ENCODE measurements around the gene DENR. TPM values are rescaled to one million over a fixed set of nuclear protein-coding genes. Genes with fewer than 3 reads are reported as not detected.

DENR gene
- total RNA-seq, 1 experiment from 2014 or later, result 66.6 TPM

DNA sequence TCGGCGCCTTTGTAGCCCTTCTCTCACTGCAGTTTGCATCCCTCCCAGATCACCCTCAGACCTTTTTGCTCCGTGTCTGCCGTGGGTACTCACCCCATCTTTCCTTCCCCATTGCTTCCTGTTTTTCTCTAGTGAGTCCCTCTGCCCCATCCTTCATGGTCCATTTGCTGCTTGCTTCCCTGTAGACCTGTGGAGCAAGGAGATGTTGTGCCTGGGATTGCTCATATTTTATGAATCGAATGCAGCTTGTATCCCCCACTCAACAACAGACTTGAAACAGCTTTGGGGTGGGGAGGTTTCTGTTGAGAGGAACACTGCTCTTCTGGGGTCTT is 661 bp downstream of the DENR start:
- no peaks in the 10 kb centered on the region; the same call in 1 of the 2 replicates for H4K20me1 ChIP-seq (ENCODE audit: insufficient read depth)
- H3K4me1 ChIP-seq (replicated peaks; ENCODE audit: insufficient read depth), result peaks cover 25% of the 10 kb centered on the region
- H3K27ac ChIP-seq, result peak overlapping the region; percentile 62; the same call in 1 of the 2 replicates
- no peaks in the 10 kb centered on the region for H3K27me3 ChIP-seq (ENCODE audit: insufficient read depth, low read depth)
- peak overlapping the region; percentile 87 for H2AFZ ChIP-seq
- peak overlapping the region; percentile 84 for H3K4me2 ChIP-seq
- H3K9me3 ChIP-seq (ENCODE audit: insufficient read depth, low read depth), result no peaks in the 10 kb centered on the region
- H3K36me3 ChIP-seq (ENCODE audit: low read depth), result peaks cover 35% of the 10 kb centered on the region
- TF ChIP-seq EZH2 (IDR thresholded peaks at IDR 0.05; ENCODE audit: low read depth), result no peak
- TF ChIP-seq, protein P1, sequence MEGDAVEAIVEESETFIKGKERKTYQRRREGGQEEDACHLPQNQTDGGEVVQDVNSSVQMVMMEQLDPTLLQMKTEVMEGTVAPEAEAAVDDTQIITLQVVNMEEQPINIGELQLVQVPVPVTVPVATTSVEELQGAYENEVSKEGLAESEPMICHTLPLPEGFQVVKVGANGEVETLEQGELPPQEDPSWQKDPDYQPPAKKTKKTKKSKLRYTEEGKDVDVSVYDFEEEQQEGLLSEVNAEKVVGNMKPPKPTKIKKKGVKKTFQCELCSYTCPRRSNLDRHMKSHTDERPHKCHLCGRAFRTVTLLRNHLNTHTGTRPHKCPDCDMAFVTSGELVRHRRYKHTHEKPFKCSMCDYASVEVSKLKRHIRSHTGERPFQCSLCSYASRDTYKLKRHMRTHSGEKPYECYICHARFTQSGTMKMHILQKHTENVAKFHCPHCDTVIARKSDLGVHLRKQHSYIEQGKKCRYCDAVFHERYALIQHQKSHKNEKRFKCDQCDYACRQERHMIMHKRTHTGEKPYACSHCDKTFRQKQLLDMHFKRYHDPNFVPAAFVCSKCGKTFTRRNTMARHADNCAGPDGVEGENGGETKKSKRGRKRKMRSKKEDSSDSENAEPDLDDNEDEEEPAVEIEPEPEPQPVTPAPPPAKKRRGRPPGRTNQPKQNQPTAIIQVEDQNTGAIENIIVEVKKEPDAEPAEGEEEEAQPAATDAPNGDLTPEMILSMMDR (conservative IDR thresholded peaks at IDR 0.05), result no peak
- BruUV-seq (replicated peaks), result TSS peak; percentile 60
- no peaks in the 10 kb centered on the region for H3K9me2 ChIP-seq (ENCODE audit: insufficient read depth)
- intact Hi-C loops (cut with micrococcal nuclease; ENCODE audit: unreplicated experiment), result loop anchor here (2.0 kb wide), 1 partner anchor 252 kb away; the partner anchor contains the start of gene ZCCHC8
- H3K79me2 ChIP-seq (ENCODE audit: low read depth), result peaks cover 55% of the 10 kb centered on the region
- H3F3A ChIP-seq (ENCODE audit: insufficient read depth, low read depth), result peaks cover 22% of the 10 kb centered on the region
- ChIA-PET POLR2A (ENCODE audit: unreplicated experiment) (no interaction called here), CTCF (interaction anchor here (0.6 to 1.6 kb wide), 2 partner anchors 115 to 122 kb away, joined by 8 to 9 read pairs; no protein-coding TSS in a partner anchor)
- peak overlapping the region; percentile 86 for H3K4me3 ChIP-seq
- no peak for DNase-seq

- DNase-seq, result no peak
- Histone ChIP-seq H4K20me1 (ENCODE audit: insufficient read depth) (peaks cover 8% of the 10 kb centered on the region; the same call in 1 of the 2 replicates), H3K4me1 (replicated peaks; ENCODE audit: insufficient read depth) (peaks cover 25% of the 10 kb centered on the region), H3K4me2 (peak overlapping the region; percentile 84; the same call in 1 of the 2 replicates), H2AFZ (no peak overlapping the region), H3K79me2 (ENCODE audit: low read depth) (peaks cover 61% of the 10 kb centered on the region), H3K4me3 (no peak overlapping the region), H3K9me2 (ENCODE audit: insufficient read depth) (no peaks in the 10 kb centered on the region), H3K9me3 (ENCODE audit: insufficient read depth, low read depth) (no peaks in the 10 kb centered on the region), H3F3A (ENCODE audit: insufficient read depth, low read depth) (peaks cover 17% of the 10 kb centered on the region), H3K36me3 (ENCODE audit: low read depth) (peaks cover 43% of the 10 kb centered on the region), H3K27ac (no peak overlapping the region), H3K27me3 (ENCODE audit: insufficient read depth, low read depth) (no peaks in the 10 kb centered on the region)
- no TSS peak for BruUV-seq (replicated peaks)
- ChIA-PET POLR2A (ENCODE audit: unreplicated experiment) (interaction anchor here (0.7 kb wide), 1 partner anchor 117 kb away, joined by 3 read pairs; no protein-coding TSS in a partner anchor), CTCF (no interaction called here)
- intact Hi-C loops (cut with micrococcal nuclease; ENCODE audit: unreplicated experiment), result no loop called here
- TF ChIP-seq, protein P1 (conservative IDR thresholded peaks at IDR 0.05), result no peak
- TF ChIP-seq EZH2 (IDR thresholded peaks at IDR 0.05; ENCODE audit: low read depth), result no peak
Measured at GRCh38 chr12:122754790-122755189, 2.2 kb downstream of the DENR start.

DNA sequence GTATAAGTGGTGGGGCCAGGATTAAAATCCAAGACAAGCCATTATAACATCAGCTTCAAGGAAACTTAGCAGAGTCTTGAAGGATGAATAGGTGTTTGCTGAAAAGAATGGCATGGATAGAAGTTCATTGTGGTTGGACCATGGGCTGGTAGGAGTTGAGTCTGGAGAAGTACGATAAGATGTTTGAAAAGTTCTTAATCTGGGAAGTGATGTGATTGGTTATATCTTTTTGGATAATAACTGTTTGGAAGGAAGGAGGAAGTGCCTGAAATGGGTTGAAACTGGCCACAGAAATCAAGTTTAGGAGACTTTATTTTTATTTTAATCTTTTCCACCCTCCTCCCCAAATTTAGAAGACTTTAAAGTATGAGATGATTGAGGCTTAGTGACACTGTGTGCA is 4.9 kb downstream of the DENR start:
- POLR2A ChIA-PET (ENCODE audit: unreplicated experiment), result no interaction called here
- CTCF ChIA-PET, result no interaction called here
- TF ChIP-seq EZH2 (IDR thresholded peaks at IDR 0.05; ENCODE audit: low read depth), result no peak
- TF ChIP-seq, protein P1 (conservative IDR thresholded peaks at IDR 0.05), result no peak

More for the DNA sequence above, 4.9 kb downstream of the DENR start:
- H3F3A ChIP-seq (ENCODE audit: insufficient read depth, low read depth), result peaks cover 10% of the 10 kb centered on the region
- intact Hi-C loops (cut with micrococcal nuclease; ENCODE audit: unreplicated experiment), result no loop called here
- H3K9me3 ChIP-seq (ENCODE audit: insufficient read depth, low read depth), result no peaks in the 10 kb centered on the region
- peaks cover 27% of the 10 kb centered on the region for H4K20me1 ChIP-seq (ENCODE audit: insufficient read depth)
- peaks cover 13% of the 10 kb centered on the region for H3K4me1 ChIP-seq (replicated peaks; ENCODE audit: insufficient read depth)
- H3K4me2 ChIP-seq, result no peak overlapping the region
- DNase-seq, result no peak
- BruUV-seq (replicated peaks), result no TSS peak
- H3K27ac ChIP-seq, result no peak overlapping the region
- no peak overlapping the region for H3K4me3 ChIP-seq
- no peaks in the 10 kb centered on the region for H3K9me2 ChIP-seq (ENCODE audit: insufficient read depth)
- H3K79me2 ChIP-seq (ENCODE audit: low read depth), result peaks cover 81% of the 10 kb centered on the region
- no peak overlapping the region for H2AFZ ChIP-seq
- H3K27me3 ChIP-seq (ENCODE audit: insufficient read depth, low read depth), result no peaks in the 10 kb centered on the region
- peaks cover 61% of the 10 kb centered on the region for H3K36me3 ChIP-seq (ENCODE audit: low read depth)

Measured in PC-9 (cell line).